Kidney glomerular epithelial cell (primary cell): Measurements from ENCODE around the gene APC2.
"Not testable (repeated sequence)": the region's sequence is repeated elsewhere in the genome, so short reads cannot be mapped to it uniquely, and the experiment has no call there.

ENCODE experiments used
- DNase-seq: peaks from one replicate; lab custom pipeline; 2025; lab: John Stamatoyannopoulos, UW

Gene APC2

GRCh38 chr19:1495799-1496713, 46.1 kb downstream of the APC2 start:
- no peak for DNase-seq

- no peak for DNase-seq
Measured at GRCh38 chr19:1496714-1497577, 47.0 kb downstream of the APC2 start.

GRCh38 chr19:1497578-1498235, 47.8 kb downstream of the APC2 start:
- DNase-seq = no peak

- DNase-seq = not testable (repeated sequence)
Measured at GRCh38 chr19:1499231-1499630, 49.3 kb downstream of the APC2 start.

- no peak for DNase-seq
Measured at GRCh38 chr19:1501200-1501595, 51.3 kb downstream of the APC2 start.

- no peak for DNase-seq
Measured at GRCh38 chr19:1502433-1503088, 52.6 kb downstream of the APC2 start.

- DNase-seq = no peak
Measured at GRCh38 chr19:1503089-1503924, 53.4 kb downstream of the APC2 start.

- no peak for DNase-seq
Measured at GRCh38 chr19:1503925-1504773, 54.2 kb downstream of the APC2 start.

GRCh38 chr19:1505012-1505411, 55.1 kb downstream of the APC2 start:
- DNase-seq = no peak

GRCh38 chr19:1505991-1506881, 56.3 kb downstream of the APC2 start:
- DNase-seq = no peak

GRCh38 chr19:1507192-1507660, 57.3 kb downstream of the APC2 start:
- DNase-seq = no peak

- DNase-seq = peak; percentile 83
Measured at GRCh38 chr19:1507763-1508506, 58.0 kb downstream of the APC2 start.

GRCh38 chr19:1508507-1508856, 58.6 kb downstream of the APC2 start:
- DNase-seq = no peak

- no peak for DNase-seq
Measured at GRCh38 chr19:1509602-1510441, 59.9 kb downstream of the APC2 start.

- DNase-seq = no peak
Measured at GRCh38 chr19:1510442-1510806, 60.5 kb downstream of the APC2 start.

GRCh38 chr19:1510807-1511206, 60.9 kb downstream of the APC2 start:
- DNase-seq = no peak
